Cardiac septum (tissue), 1 donor: ENCODE results near the gene CCDC18. TPM values are rescaled to one million over a fixed set of nuclear protein-coding genes. Genes with fewer than 3 reads are reported as not detected.
"Not testable (repeated sequence)": the region's sequence is repeated elsewhere in the genome, so short reads cannot be mapped to it uniquely, and the experiment has no call there.

Experiments
- DNase-seq: peaks from one replicate; pipeline ENCODE4 v3.0.0-alpha.2; 2020; ENCODE audit warnings: low spot score
- intact Hi-C: fragments of 100-400 bp; cut with DNase I; formaldehyde crosslinking; loops from one replicate; pipeline ENCODE4 v1.14.0; 2022
- total RNA-seq: library from RNA; stranded (reverse); fragmentation: NEBNext Ultra II Directional; extraction: Animal tissue kit (Norgen Biotek cat#: 25700); gene quantifications from one replicate; pipeline ENCODE4 v1.2.1, GENCODE V29; 2021
- donor health status: DM: no; HTN: no; CAD: no.

The CCDC18 gene
- total RNA-seq, 1 donor from 2014 or later: 2.3 TPM

GRCh38 chr1:93219443-93219842 lies 38.9 kb downstream of the CCDC18 start:
- DNase-seq: no peak
- intact Hi-C loops: no loop called here

- intact Hi-C loops, DNase-seq: not testable (repeated sequence)
Observed at GRCh38 chr1:93220716-93221115, 40.2 kb downstream of the CCDC18 start.

- intact Hi-C loops: no loop called here
Observed at GRCh38 chr1:93221913-93222312, 41.4 kb downstream of the CCDC18 start.

GRCh38 chr1:93223023-93223675 lies 42.6 kb downstream of the CCDC18 start:
- intact Hi-C loops: no loop called here
- no peak for DNase-seq

More at GRCh38 chr1:93221913-93222312, 41.4 kb downstream of the CCDC18 start:
- DNase-seq: no peak

GRCh38 chr1:93235261-93235660 lies 54.7 kb downstream of the CCDC18 start:
- intact Hi-C loops: no loop called here
- no peak for DNase-seq

- DNase-seq: no peak
- intact Hi-C loops: no loop called here
Observed at GRCh38 chr1:93237021-93237420, 56.5 kb downstream of the CCDC18 start.

GRCh38 chr1:93238425-93238824 lies 57.9 kb downstream of the CCDC18 start:
- DNase-seq: no peak
- intact Hi-C loops: no loop called here

GRCh38 chr1:93239863-93240262 lies 59.3 kb downstream of the CCDC18 start:
- DNase-seq: no peak
- intact Hi-C loops: no loop called here

- DNase-seq, intact Hi-C loops: not testable (repeated sequence)
Observed at GRCh38 chr1:93243233-93243632, 62.7 kb downstream of the CCDC18 start.

GRCh38 chr1:93244298-93245069 lies 64.0 kb downstream of the CCDC18 start:
- DNase-seq: no peak
- intact Hi-C loops: no loop called here

GRCh38 chr1:93251966-93252365 lies 71.4 kb downstream of the CCDC18 start:
- DNase-seq: no peak
- intact Hi-C loops: no loop called here

GRCh38 chr1:93252598-93252997 lies 72.1 kb downstream of the CCDC18 start:
- no peak for DNase-seq
- intact Hi-C loops: no loop called here

- intact Hi-C loops: no loop called here
- DNase-seq: no peak
Observed at GRCh38 chr1:93253516-93253915, 73.0 kb downstream of the CCDC18 start.

- no peak for DNase-seq
- intact Hi-C loops: no loop called here
Observed at GRCh38 chr1:93255222-93256079, 74.9 kb downstream of the CCDC18 start.

- intact Hi-C loops: no loop called here
- DNase-seq: no peak
Observed at GRCh38 chr1:93256433-93256832, 75.9 kb downstream of the CCDC18 start.

- DNase-seq: no peak
- intact Hi-C loops: no loop called here
Observed at GRCh38 chr1:93257889-93258288, 77.4 kb downstream of the CCDC18 start.

GRCh38 chr1:93260726-93261125 lies 80.2 kb downstream of the CCDC18 start:
- intact Hi-C loops, DNase-seq: not testable (repeated sequence)

- no peak for DNase-seq
- intact Hi-C loops: no loop called here
Observed at GRCh38 chr1:93262645-93263044, 82.1 kb downstream of the CCDC18 start.

GRCh38 chr1:93268888-93269287 lies 88.4 kb downstream of the CCDC18 start:
- intact Hi-C loops, DNase-seq: not testable (repeated sequence)

- DNase-seq, intact Hi-C loops: not testable (repeated sequence)
Observed at GRCh38 chr1:93275262-93275633, 94.7 kb downstream of the CCDC18 start.
